Kidney (tissue), 14 donors: ENCODE results near the gene FAM83C. TPM values are rescaled to one million over a fixed set of nuclear protein-coding genes. Genes with fewer than 3 reads are reported as not detected.

Source experiments
- DNase-seq, 5 donors: peaks; one replicate each; pipeline ENCODE4 v3.0.0-alpha.2; 2013 to 2020
- FAIRE-seq: peaks from 2 replicates; lab custom pipeline; 2012; peaks lifted over from hg19 to GRCh38; lab: Jason Lieb, UNC
- H3K27ac ChIP-seq, 2 donors: one replicate each; pipeline ENCODE4 v1.7.0; 2013; ENCODE audit warnings: low read depth in 2 of 2, low read length in 2 of 2, inconsistent platforms in 1 of 2
- H3K27me3 ChIP-seq: one replicate; pipeline ENCODE4 v1.7.1; 2013; ENCODE audit warnings: low read length, inconsistent platforms; ENCODE audit not compliant: control insufficient read depth, insufficient read depth
- H3K36me3 ChIP-seq, 3 donors: one replicate each; pipeline versions ENCODE4 v1.7.0 to v1.7.1; 2013; ENCODE audit warnings: low read length in 3 of 3, control low read depth in 1 of 3, inconsistent platforms in 1 of 3; ENCODE audit not compliant: insufficient read depth in 3 of 3, control insufficient read depth in 2 of 3
- H3K4me1 ChIP-seq, 3 donors: one replicate each; pipeline versions ENCODE4 v1.7.0 to v1.7.1; 2013; ENCODE audit warnings: low read length in 3 of 3, inconsistent platforms in 1 of 3, low read depth in 1 of 3; ENCODE audit not compliant: control insufficient read depth in 2 of 3, insufficient read depth in 2 of 3
- H3K4me3 ChIP-seq, 3 donors: one replicate each; pipeline versions ENCODE4 v1.7.0 to v1.8.1; 2013; ENCODE audit warnings: low read length in 3 of 3, control low read depth in 1 of 3, inconsistent platforms in 1 of 3
- H3K9ac ChIP-seq, 3 donors: one replicate each; pipeline versions ENCODE4 v1.7.0 to v1.7.1; 2013; ENCODE audit warnings: low read length in 3 of 3, control low read depth in 1 of 3, inconsistent platforms in 1 of 3
- H3K9me3 ChIP-seq, 3 donors: one replicate each; pipeline versions ENCODE4 v1.7.0 to v1.7.1; 2013; ENCODE audit warnings: low read length in 3 of 3, control low read depth in 1 of 3, inconsistent platforms in 1 of 3; ENCODE audit not compliant: control insufficient read depth in 2 of 3, insufficient read depth in 1 of 3
- intact Hi-C: fragments of 100-400 bp; cut with DNase I; formaldehyde crosslinking; loops from one replicate; pipeline ENCODE4 v1.11.1; 2022
- polyA plus RNA-seq: library from polyadenylated mRNA; stranded (reverse); fragments of 350-450 nt; fragmentation: Illumina TruSeq; extraction: RNeasy Lipid Tissue Mini Kit (QIAGEN cat#74804); gene quantifications from one replicate; pipeline ENCODE4 v1.2.3, GENCODE V29; 2014; ENCODE audit warnings: low read depth, low replicate concordance; ENCODE audit not compliant: insufficient read depth
- total RNA-seq: library from RNA; stranded (reverse); fragmentation: NEBNext Ultra II Directional; extraction: Animal tissue kit (Norgen Biotek cat#: 25700); gene quantifications from one replicate; pipeline ENCODE4 v1.2.1, GENCODE V29; 2021
- TF ChIP-seq, protein P1 (sequence below): IDR thresholded peaks from 3 replicates; pipeline ENCODE4 v1.5.1; 2012; ENCODE audit warnings: mild to moderate bottlenecking, moderate library complexity, borderline replicate concordance; ENCODE audit not compliant: insufficient read depth; ENCODE audit errors: extremely low read depth
- donor health status: control.
- donor health status: control.
- donor health status: control.
- donor health status: control.
- donor health status: control.
- donor health status: DM: yes; HTN: yes; CAD: no.
- donor health status: Normal renal cell carcinoma (clear cell type).

FAM83C gene
- total and polyA plus RNA-seq, 2 donors from 2014 or later: not detected

DNA sequence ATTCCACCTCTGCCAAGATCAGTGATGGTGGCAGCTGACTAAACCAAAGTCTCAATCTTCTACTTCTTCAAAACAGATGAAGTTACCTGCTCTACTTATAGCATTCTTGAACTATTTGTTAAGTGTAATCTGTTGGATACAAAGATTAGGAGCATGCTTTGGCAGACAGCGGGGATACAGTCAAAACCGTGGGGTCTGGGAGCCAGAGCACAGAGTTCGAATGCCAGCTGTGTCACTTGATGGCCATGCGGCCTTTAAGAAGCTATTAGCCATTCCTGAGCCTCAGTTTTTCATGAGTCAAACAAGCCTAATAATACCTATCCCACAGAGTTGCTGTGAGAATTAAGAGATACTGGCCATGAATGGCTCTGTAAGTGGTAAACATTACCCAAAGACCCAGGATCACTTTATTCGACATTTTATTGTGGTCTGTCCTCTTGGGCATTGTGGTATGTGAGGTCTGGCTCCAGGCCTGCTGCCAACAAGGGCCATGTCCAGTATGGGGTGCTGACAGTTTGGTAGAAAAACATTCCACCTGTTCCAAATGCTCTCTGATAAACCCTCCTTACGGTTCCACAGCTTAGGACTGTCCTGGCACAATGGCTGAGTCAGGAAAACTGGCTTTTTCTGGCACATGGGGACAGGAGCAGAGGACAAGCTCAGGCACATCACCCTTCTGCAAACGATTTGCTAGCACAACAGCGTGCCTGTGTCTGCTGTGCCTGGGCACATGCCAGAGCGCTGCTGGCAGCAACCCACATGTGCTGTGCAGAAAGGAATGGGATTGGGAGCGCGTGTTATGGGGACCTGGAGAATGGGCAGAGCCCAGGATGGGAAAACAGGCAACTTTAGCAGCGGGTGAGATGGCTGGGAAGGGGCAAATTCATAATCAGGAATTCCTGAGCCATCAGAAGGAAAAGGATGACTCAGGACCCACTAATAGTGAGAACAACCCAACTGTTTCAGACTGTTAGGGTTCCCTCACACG is 15.7 kb upstream of the FAM83C start:
- peak overlapping the region in 1 of 2 donors; percentile 47 for H3K27ac ChIP-seq
- FAIRE-seq: no peak
- peak overlapping the region in 1 of 3 donors; percentile 10 for H3K9ac ChIP-seq

DNA sequence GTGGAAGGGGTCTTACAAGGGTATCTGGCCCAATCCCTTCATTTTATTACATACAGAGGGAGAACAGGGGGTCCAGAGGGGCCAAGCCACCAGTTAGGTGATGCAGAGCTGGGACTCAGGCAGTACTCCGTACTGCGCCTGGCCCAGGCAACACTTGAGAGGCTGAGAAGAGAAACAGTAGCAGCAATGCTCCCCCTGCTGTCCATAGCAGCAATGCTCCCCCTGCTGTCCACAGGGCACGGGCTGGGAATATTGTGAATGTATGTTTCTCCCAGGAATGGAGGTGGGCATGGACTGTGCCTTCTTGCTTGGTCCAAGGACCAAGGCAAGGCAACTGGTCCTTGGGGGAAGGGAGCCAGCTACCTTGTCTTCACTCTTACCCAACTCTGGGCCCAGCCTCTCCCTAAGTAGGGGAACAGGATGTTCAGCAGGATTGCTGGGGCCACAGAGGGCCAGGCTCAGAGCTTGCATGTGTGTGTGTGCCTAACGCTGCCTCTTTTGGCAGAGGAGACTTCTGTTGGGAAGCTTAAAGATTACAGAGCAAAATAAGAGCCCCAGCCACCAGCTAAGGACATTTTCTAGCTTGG is 14.8 kb upstream of the FAM83C start:
- Histone ChIP-seq H3K36me3 (peaks cover 0 to 8% (median 0%) of the 10 kb centered on the region in 3 donors), H3K27me3 (no peaks in the 10 kb centered on the region), H3K4me3 (no peak overlapping the region), H3K27ac (no peak overlapping the region), H3K9ac (peak overlapping the region in 1 of 3 donors; percentile 10), H3K4me1 (peaks cover 0 to 15% (median 8%) of the 10 kb centered on the region in 3 donors), H3K9me3 (no peaks in the 10 kb centered on the region)
- TF ChIP-seq, protein P1, sequence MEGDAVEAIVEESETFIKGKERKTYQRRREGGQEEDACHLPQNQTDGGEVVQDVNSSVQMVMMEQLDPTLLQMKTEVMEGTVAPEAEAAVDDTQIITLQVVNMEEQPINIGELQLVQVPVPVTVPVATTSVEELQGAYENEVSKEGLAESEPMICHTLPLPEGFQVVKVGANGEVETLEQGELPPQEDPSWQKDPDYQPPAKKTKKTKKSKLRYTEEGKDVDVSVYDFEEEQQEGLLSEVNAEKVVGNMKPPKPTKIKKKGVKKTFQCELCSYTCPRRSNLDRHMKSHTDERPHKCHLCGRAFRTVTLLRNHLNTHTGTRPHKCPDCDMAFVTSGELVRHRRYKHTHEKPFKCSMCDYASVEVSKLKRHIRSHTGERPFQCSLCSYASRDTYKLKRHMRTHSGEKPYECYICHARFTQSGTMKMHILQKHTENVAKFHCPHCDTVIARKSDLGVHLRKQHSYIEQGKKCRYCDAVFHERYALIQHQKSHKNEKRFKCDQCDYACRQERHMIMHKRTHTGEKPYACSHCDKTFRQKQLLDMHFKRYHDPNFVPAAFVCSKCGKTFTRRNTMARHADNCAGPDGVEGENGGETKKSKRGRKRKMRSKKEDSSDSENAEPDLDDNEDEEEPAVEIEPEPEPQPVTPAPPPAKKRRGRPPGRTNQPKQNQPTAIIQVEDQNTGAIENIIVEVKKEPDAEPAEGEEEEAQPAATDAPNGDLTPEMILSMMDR: peak; percentile 80
- intact Hi-C loops: no loop called here
- FAIRE-seq (no peak), DNase-seq (peak in 3 of 5 donors; percentile 53 to 68 (median 56))

More for the DNA sequence above, 15.7 kb upstream of the FAM83C start:
- Histone ChIP-seq H3K4me1 (peaks cover 0 to 15% (median 8%) of the 10 kb centered on the region in 3 donors), H3K27me3 (no peaks in the 10 kb centered on the region), H3K36me3 (peaks cover 0 to 6% (median 0%) of the 10 kb centered on the region in 3 donors), H3K9me3 (no peaks in the 10 kb centered on the region), H3K4me3 (no peak overlapping the region)
- DNase-seq: no peak
- intact Hi-C loops: no loop called here
- TF ChIP-seq, protein P1: no peak

DNA sequence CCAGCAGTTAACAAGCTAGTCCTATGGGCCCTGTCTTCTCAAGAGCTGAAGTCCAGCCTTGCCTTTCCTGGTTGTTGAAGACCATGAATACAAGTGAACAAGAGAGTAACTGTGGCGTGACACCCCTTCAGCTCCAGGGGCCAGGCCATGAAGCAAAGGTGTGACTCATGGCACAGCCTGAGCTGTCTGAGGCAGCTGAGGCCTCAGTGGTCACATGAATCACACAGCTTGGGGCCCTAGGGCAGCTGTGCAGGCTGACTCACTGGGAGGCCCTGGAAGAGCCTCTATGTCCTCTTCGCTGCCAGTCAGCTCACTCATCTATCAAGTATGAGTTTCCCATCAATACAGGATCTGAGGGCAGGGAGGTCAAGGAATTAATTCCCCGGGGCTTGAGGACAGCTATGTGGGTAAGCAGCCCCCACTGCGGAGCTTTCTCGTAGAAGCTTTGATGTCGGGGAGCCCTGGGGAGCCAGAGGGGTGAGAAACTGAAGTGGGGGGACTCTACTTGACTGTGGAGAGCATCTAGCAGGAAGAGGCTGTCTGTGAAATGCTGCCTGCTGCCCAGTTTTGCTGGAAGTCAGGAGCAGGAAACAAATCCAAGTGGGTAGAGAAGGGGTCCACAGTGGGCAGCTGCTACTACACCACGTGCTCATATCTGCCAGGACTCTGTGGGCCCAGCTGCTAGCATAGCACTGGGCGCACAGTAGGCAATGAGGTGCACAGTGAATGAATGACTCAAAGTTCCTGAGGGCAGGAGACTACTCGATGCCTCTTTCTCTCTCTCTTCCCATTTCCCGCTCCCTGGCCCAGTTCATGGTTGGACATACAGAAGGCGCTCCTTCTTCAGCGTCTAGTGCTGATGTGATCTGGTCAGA is 13.7 kb upstream of the FAM83C start:
- peak in 1 of 5 donors; percentile 93 for DNase-seq
- intact Hi-C loops: no loop called here
- H3K9ac ChIP-seq: no peak overlapping the region

More for the DNA sequence above, 13.7 kb upstream of the FAM83C start:
- Histone ChIP-seq H3K4me1 (peaks cover 0 to 15% (median 8%) of the 10 kb centered on the region in 3 donors), H3K27ac (no peak overlapping the region), H3K4me3 (no peak overlapping the region), H3K27me3 (no peaks in the 10 kb centered on the region), H3K36me3 (peaks cover 0 to 8% (median 0%) of the 10 kb centered on the region in 3 donors), H3K9me3 (no peaks in the 10 kb centered on the region)
- TF ChIP-seq, protein P1: no peak
- FAIRE-seq: no peak
